HUDEP-2 (cell line): ENCODE measurements around the gene GUCY1A2.
A peak's percentile ranks its signal among the peaks of the same experiment; 100 is the strongest.
"Not testable (repeated sequence)": the region's sequence is repeated elsewhere in the genome, so short reads cannot be mapped to it uniquely, and the experiment has no call there.

Experiments
- DNase-seq, 76 experiments: peaks; one replicate each; lab custom pipeline; 2025; ENCODE audit not compliant: unreplicated experiment in 76 of 76; lab: John Stamatoyannopoulos, UW

The GUCY1A2 gene

DNA sequence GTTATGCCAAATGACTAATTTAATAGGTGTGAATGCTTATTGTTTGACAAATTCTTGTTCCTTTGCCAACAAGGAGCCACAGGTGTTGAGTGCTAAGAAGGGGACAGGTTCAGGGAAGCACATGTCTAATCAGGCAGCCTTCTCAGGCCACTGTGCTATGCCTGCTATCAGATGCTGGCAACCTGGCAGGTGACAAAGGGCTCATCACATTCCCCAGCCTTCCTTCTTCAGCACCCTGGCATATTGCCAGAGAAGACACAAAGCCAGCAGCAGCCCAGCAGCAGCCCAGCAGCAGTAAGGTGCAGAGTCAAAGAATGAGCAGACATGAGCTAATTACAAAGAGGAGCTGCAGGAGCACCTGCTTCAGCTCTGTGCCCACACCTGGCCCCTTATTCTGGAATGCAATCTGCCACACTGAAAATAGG lies 68.2 kb downstream of the GUCY1A2 start:
- no peak for DNase-seq

DNA sequence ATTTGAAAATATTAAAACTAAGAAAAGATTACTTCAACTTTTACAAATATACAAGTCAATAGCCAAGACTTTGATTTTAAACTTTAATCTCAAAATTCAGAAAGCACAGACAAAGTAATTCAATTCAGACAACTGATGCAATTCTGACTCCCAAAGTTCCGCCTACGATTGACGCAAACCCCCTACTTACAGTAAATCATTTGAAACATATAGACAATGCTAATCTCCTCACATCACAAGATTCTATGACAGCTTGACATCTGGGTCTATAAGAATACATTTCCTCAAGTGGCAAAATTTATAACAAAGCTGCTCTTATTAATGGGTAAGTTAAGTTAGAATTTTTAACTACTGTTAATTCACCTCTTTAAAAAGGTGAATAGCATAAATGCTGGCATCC lies 75.2 kb downstream of the GUCY1A2 start:
- DNase-seq, result no peak

DNA sequence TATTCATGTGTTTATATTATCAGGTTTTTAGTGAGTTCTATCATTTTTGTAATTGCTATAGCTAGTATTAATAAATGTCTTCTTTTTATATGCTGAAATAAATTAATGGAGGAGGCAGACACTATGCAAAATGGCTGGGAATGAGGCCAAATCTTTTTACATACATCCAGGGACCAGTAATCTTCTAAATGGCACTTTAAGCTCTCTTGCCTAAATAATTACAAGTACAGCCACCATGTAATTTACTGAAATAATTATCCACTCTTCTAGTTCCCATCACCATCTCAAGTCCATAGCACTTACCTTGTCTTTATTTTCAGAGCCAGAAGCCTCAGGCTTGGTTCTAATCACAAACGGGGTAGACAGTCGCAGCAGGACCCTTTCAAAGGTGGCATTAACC lies 79.1 kb downstream of the GUCY1A2 start:
- no peak for DNase-seq

DNA sequence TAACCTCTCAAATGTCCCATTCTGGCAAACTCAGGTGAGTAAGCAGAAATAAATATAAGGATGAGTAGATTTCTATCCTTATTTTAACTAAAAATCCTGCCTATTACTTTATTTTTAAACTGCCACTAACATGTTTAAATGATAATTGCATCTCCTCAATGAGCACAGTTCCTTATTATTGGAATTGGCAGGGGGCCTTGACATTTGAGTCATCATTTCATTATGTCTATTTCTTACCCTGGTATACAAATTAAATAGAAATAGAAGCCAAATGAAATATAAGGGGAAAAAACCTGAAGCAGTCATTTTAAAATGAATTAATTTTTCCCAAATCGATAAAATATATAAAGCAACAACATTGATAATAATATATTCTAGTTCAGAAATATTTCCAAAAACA lies 81.2 kb downstream of the GUCY1A2 start:
- no peak for DNase-seq

DNA sequence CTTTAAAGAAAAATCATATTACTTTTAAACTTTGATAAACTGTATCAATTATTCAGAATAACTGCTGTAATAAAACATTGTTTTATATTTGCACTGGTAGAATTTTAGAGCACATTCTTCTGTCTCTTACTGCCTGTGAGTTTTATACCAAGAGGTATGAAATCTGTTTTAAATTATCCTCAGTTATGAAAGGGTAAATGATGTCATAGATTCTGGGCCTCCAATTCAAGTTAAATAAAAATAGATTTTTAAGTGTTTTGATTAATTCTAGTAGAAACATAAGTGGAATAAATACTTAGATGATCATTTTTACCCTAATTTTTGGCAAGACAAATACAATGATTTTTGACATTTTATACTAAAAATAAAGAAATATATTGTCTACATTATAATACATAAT lies 93.0 kb downstream of the GUCY1A2 start:
- no peak for DNase-seq

DNA sequence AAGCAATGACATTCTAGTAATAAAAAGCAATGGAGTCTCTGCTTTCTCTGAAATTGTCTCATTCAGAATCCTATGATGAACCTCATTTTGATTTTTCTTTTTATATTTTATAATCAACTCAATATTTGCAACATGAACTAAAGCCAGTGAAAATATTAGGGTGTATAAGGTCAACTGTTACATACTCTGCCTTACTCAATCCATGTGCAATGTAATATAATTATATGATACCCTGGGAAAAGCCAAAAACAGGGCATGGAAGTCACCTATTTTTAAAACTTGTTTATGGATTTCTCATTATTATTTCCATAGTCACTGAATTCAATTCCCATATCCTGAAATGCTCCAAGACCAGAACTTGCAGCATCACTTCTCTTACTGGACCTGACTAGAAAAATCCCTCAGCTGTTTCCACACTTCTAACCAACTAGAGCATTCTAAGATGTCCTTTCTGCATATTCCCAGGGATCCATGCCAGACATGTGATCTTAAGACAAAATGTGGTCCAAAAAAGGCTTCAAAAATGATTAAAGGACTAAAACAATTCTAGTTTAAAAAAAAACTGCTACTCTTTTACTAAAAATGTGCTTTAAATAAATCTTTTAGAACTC lies 97.3 kb downstream of the GUCY1A2 start:
- no peak for DNase-seq

DNA sequence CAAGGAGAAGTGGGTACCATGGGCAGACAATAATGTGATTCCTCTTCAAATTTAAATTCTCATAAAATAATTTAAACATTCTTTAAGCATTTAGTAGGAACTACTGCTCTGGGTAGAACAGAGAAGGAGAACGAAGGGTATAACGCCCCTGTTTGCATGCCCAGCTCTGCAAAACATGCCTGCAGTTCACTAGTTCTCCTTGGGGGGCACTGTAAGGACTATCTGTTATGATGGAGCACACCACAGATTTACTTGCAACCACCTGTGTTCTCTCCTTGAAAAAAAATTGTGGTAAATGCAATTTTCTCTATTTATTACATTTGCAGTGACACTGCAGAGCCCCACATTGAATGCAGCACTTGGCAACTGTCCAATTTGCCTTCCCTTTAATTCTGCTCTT lies 100.3 kb downstream of the GUCY1A2 start:
- peak in 1 of 76 experiments; percentile 0 for DNase-seq

DNA sequence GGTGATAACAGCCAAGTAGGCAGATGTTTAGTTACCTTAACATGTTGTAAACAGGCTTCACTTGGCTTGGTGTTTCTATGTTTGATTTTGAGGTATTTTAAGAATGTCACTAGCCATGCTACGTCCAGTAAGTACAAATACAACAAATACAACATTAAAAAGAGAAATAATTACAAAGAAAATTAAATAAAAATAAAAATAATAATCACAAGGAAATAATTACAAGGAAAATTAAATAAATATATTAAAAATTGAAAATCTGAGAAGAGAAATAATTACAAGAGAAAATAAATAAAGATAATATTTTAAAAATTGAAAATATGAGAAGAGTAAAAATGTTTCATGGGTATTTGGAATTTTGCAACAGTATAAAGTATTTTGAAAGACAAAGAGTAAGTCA lies 103.9 kb downstream of the GUCY1A2 start:
- no peak for DNase-seq

DNA sequence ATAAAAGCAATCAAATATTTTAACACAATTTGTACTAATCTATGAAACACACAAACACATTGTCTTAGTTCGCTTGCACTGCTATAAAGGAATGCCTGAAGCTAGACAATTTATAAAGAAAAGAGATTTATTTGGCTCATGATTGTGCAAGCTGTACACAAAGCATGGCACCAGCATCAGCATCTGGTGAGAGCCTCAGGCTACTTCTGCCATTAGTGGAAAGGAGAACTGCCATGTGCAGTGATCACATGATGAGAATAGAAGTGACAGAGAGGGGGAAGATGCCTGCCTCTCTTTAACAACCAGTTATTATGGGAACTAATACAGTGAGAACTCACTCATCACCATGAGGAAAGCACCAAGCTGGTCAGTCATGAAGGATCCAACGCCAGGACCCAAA lies 105.1 kb downstream of the GUCY1A2 start:
- DNase-seq, result no peak

DNA sequence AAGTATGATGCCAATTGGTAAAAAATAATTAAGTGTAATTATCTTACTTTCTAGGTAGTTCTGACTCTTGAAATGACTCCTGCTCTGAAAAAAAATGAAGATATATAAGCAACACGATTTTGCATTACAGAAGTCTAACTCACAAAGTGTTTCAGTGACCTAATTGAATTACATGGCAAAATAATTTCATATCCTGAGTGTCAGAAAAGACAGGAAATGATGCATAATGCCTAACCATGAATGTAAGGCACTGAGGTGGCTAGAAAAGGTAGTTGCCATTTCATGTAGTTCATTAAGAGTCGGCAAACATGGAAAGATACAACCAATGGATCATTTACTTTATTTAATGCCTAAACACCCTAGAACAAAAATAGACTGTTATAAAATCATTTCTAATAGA lies 113.5 kb downstream of the GUCY1A2 start:
- no peak for DNase-seq

DNA sequence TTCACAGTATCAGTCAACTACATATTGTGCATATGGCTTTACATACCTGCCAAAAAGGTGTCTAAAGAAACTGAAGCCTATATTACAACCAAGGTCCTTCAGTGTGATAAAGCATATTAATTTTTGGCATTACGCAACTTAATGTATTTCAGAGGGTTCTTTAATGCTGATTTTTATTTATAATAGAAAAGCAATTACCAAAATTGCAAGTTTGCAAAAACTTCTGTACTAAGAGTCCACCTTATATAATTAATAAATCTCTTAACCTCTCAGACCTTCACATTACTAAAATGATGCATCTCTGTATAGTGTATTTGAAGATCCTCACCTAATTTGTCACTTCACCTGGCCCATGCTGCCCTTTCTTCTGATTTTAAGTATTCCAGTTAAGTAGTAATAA lies 128.6 kb downstream of the GUCY1A2 start:
- no peak for DNase-seq

DNA sequence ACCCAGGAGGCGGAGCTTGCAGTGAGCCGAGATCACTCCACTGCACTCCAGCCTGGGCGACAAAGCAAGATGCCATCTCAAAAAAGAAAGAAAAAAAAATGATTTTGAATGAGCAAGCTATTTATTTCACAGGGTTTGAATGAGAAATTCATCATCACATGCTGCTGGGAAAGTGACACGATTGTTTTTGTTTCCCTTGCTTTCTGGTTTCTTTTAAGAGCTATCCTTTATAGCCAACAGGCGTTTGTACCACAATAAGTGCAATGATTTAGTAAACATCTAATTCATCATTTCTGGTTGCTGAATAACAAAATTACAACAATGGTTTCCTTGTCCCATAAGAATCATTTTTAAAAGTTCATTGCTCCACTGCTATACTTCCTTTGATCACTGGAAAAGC lies 129.9 kb downstream of the GUCY1A2 start:
- DNase-seq, result no peak

DNA sequence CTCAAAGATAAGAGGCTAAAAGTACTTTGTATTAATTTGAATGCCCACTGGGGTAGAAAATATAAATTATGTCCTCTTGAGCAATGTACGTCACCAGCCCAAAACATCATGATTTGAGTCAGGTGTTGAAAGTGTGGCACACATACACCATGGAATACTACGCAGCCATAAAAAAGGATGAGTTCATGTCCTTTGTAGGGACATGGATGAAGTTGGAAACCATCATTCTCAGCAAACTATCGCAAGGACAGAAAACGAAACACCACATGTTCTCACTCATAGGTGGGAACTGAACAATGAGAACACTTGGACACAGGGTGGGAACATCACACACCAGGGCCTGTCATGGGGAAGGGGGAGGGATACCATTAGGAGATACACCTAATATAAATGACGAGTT lies 134.6 kb downstream of the GUCY1A2 start:
- not testable (repeated sequence) for DNase-seq

DNA sequence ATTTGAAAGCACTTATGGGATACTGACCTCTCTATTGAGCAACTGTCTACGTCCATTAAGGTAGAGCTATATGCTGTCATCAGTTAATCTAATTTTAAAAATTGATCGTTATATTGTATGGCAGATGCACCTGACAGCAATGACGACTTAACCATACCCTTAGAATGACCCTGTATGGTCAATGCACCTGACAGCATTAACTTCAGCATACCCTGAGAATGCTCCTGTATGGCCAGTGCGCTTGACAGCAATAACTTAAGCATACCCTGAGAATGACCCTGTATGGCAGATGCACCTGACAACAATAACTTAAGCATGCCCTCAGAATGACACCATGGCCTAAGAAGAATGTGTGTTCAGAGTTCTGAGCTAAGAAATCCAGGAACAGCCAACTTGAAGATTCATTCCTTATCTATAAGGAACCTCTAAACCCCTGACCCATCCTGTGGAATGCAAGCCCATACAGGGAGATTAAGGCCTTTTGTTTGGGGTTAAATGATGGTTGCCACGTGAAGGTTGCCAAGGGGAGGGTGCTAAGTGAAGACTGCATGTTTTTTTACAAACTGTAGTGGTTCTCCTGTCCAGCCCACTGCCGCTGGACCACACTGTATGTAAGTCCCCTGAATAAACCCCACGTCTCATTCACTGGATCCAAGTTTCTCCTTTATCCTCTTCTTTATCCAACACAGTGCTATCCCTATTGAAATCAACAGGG lies 138.3 kb downstream of the GUCY1A2 start:
- no peak for DNase-seq

DNA sequence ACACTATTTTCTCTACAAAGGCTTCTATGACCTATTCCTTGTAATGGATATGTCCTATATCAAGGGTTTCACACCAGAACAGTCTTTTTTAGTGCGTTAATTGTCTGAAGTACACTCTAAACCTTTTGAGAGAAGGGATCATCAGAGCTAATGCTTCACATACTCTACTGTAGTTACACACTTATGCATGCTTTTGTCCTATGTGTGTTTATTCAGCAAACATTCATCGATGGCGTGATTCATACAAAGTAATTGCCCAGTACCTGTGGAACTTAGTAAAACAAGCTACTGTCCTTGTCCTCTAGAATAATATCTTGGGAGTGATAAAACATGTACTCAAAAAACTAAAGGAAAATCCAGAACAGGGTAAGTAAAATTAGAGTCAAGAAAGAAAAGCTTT lies 139.2 kb downstream of the GUCY1A2 start:
- DNase-seq, result no peak

DNA sequence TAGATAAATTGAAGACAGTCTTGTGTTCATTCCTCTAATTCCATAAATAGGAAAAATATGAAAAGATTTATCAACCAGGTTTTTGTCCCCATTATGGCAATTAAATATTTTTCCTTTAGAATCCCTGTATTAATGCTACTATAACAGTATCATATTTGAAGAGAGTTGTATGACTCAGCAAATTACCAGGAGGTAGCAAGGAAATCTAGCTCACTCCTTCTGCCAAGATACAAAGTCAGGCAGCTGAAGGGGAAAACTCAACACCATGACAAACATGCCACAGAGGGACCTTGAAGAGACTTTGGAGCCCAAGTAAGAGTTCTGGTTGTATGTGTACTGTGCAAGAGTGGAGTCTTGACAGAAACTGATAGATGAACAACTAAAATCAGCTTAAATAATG lies 143.3 kb downstream of the GUCY1A2 start:
- no peak for DNase-seq

DNA sequence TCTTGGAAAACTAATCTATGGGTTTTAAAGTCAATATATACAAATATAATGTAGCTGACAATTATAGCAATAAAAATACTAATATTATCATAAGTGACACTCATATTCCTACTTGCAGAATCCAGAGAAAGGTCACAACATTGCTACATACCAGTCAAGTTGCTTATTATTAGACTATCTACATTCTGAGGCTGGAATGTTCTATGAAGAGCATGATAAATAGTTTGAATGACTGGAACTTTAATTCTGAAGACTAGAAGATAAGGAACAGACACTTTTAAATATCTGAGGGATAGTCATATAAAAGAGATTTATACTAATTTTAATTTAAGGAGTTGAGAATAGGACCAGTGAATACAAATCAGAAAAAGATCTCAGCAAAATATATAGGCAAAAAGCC lies 146.0 kb downstream of the GUCY1A2 start:
- no peak for DNase-seq

DNA sequence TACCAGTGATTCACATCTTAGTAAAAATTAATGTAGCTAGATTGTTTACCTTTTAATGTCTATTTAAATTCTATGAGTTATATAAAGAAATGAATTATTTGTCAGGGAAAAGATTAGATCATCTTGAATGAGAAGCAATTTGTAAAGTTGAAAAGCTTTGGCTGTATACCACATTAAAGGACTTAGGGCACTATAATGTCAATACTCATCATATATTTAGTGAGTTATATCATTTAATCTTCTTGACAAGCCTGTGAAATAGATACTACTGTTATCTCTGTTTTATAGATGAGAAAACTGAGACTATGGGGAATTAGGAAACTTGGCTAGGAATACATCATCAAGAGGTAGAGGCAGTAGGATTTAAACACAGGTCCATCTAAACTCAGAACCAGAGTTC lies 160.1 kb downstream of the GUCY1A2 start:
- DNase-seq, result no peak

DNA sequence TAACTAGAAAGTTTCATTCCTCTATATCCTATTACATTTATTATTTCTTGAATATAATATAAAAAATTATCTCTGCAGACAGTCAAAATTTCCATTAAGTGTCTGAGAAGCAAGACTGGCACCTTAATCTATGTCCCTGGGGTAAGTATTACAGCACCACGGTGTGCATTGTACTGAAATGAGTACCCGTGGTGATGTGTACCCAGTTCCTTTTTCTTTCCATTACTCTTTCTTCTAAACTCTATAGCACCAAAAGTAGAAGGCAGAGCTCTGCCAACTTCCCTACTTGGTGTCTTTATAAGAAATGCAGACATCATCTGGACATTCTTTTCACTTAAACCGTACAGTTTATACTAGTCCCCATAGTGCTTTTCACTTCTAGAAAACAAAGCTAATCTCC lies 161.7 kb downstream of the GUCY1A2 start:
- no peak for DNase-seq

DNA sequence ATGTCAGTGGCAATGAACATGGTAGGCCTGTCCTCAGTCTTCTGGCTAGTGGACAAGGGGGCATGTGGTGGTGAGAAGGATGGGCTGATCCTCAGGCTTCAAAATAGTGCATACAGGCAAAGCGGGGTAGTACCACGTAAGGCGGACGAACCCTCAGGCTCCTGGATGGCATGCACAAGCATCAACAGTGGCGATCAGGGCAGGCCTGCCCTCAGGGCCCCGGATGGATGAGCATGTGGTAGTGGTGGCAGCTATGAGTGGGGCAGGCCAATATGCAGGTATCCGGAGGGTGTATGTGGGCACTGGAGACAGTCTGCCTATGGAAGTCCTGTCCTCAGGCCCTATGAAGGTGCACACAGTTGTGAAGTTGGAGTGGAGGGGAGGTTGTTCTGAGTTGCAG lies 163.8 kb downstream of the GUCY1A2 start:
- DNase-seq, result no peak

DNA sequence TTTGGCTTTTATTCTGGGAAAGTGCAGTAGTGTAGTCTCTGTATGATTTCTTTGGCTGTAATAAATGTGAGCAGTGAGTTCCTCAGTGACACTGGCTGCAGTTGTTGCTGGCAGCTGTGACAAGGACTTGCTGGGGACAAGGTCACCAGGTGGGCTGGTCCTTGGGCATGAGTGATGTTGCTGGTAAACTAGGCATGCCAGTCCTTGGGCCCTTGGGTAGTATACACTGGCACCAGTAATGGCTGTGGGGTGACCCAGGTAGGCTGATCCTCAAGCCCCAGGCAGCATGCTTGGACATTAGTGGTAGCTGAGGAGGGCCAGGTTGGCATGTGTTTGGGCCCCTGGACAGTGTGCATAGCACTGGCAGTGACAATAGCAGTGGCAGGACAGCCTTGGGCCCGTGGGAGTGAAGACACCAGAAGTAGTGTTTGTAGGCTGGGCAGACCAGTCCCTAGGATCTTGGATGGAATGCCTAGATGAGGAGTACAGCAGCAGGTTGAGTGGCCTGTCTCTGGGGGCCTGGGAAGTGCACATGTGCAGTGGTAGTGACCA lies 164.3 kb downstream of the GUCY1A2 start:
- DNase-seq, result no peak

DNA sequence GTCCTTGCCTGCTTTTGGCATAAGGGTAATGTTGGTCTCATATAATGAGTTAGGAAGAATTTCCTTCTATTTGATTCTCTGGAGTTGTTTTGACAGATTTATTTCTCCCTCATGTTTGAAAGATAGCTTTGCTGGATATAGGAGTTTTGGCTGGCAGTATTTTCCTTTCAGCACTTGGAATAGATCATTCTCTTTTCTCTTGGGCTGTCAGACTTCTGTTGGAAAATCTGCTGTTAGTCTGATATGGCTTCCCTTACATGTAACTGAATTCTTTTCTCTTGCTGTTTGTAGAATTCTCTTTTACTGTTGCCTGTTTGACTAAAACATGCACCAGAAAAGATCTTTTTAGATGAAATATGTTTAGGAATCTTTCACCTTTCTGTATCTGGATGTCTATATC lies 165.5 kb downstream of the GUCY1A2 start:
- no peak for DNase-seq
